Rectal smooth muscle tissue (tissue), 1 donor: ENCODE measurements around the gene PTPRA.

Experiments used
- H3K27ac ChIP-seq: one replicate; pipeline ENCODE4 v1.7.0; 2013; ENCODE audit warnings: low read depth, low read length, inconsistent platforms
- H3K27me3 ChIP-seq: one replicate; pipeline ENCODE4 v1.7.0; 2013; ENCODE audit warnings: low read length; ENCODE audit not compliant: control insufficient read depth, insufficient read depth
- H3K36me3 ChIP-seq: one replicate; pipeline ENCODE4 v1.7.0; 2013; ENCODE audit warnings: low read length; ENCODE audit not compliant: control insufficient read depth, insufficient read depth
- H3K4me1 ChIP-seq: one replicate; pipeline ENCODE4 v1.7.0; 2013; ENCODE audit warnings: low read length; ENCODE audit not compliant: control insufficient read depth, insufficient read depth
- H3K4me3 ChIP-seq: one replicate; pipeline ENCODE4 v1.7.0; 2013; ENCODE audit warnings: low read length
- H3K9ac ChIP-seq: one replicate; pipeline ENCODE4 v1.7.0; 2013; ENCODE audit warnings: low read length

PTPRA gene

GRCh38 chr20:3031524-3032147 is 158.4 kb downstream of the PTPRA start:
- Histone ChIP-seq H3K4me3 (no peak overlapping the region), H3K4me1 (no peaks in the 10 kb centered on the region), H3K9ac (no peak overlapping the region), H3K27ac (no peak overlapping the region), H3K27me3 (no peaks in the 10 kb centered on the region), H3K36me3 (peaks cover 34% of the 10 kb centered on the region)

GRCh38 chr20:3032624-3033023 is 159.3 kb downstream of the PTPRA start:
- Histone ChIP-seq H3K4me1 (no peaks in the 10 kb centered on the region), H3K27me3 (no peaks in the 10 kb centered on the region), H3K36me3 (peaks cover 33% of the 10 kb centered on the region), H3K27ac (no peak overlapping the region), H3K9ac (no peak overlapping the region), H3K4me3 (no peak overlapping the region)

- Histone ChIP-seq H3K27ac (no peak overlapping the region), H3K36me3 (peaks cover 42% of the 10 kb centered on the region), H3K9ac (no peak overlapping the region), H3K27me3 (no peaks in the 10 kb centered on the region), H3K4me3 (no peak overlapping the region), H3K4me1 (no peaks in the 10 kb centered on the region)
Measured at GRCh38 chr20:3037654-3038053, 164.4 kb downstream of the PTPRA start.

- peaks cover 42% of the 10 kb centered on the region for H3K36me3 ChIP-seq
- H3K27me3 ChIP-seq: no peaks in the 10 kb centered on the region
- H3K27ac ChIP-seq: no peak overlapping the region
- H3K9ac ChIP-seq: no peak overlapping the region
- no peak overlapping the region for H3K4me3 ChIP-seq
- no peaks in the 10 kb centered on the region for H3K4me1 ChIP-seq
Measured at GRCh38 chr20:3038454-3038853, 165.2 kb downstream of the PTPRA start.

- Histone ChIP-seq H3K4me3 (no peak overlapping the region), H3K9ac (no peak overlapping the region), H3K4me1 (no peaks in the 10 kb centered on the region), H3K27ac (no peak overlapping the region), H3K27me3 (no peaks in the 10 kb centered on the region), H3K36me3 (peaks cover 42% of the 10 kb centered on the region)
Measured at GRCh38 chr20:3039426-3039825, 166.1 kb downstream of the PTPRA start.

- H3K4me1 ChIP-seq: peaks cover 2% of the 10 kb centered on the region
- H3K9ac ChIP-seq: no peak overlapping the region
- H3K4me3 ChIP-seq: no peak overlapping the region
- no peaks in the 10 kb centered on the region for H3K27me3 ChIP-seq
- no peak overlapping the region for H3K27ac ChIP-seq
- peaks cover 38% of the 10 kb centered on the region for H3K36me3 ChIP-seq
Measured at GRCh38 chr20:3040086-3040485, 166.8 kb downstream of the PTPRA start.

GRCh38 chr20:3041854-3042409 is 168.7 kb downstream of the PTPRA start:
- H3K36me3 ChIP-seq: peaks cover 21% of the 10 kb centered on the region
- H3K9ac ChIP-seq: no peak overlapping the region
- H3K4me3 ChIP-seq: no peak overlapping the region
- H3K27ac ChIP-seq: no peak overlapping the region
- H3K4me1 ChIP-seq: peaks cover 6% of the 10 kb centered on the region
- no peaks in the 10 kb centered on the region for H3K27me3 ChIP-seq

GRCh38 chr20:3042625-3043024 is 169.3 kb downstream of the PTPRA start:
- Histone ChIP-seq H3K27me3 (no peaks in the 10 kb centered on the region), H3K36me3 (peaks cover 17% of the 10 kb centered on the region), H3K27ac (no peak overlapping the region), H3K9ac (no peak overlapping the region), H3K4me3 (no peak overlapping the region), H3K4me1 (peaks cover 7% of the 10 kb centered on the region)

- Histone ChIP-seq H3K27ac (no peak within 1 kb of the TSS), H3K9ac (no peak within 1 kb of the TSS), H3K36me3 (peaks cover 22% of the 10 kb centered on the region), H3K4me1 (peaks cover 7% of the 10 kb centered on the region), H3K4me3 (no peak within 1 kb of the TSS), H3K27me3 (no peaks in the 10 kb centered on the region)
Measured at GRCh38 chr20:3043322-3043721, 170.0 kb downstream of the PTPRA start, which contains the start of gene GNRH2. TSS of gene GNRH2 (plus strand) at chr20:3043622. CDS start at chr20:3044415, 793 bp downstream.

GRCh38 chr20:3044336-3044965 is 171.2 kb downstream of the PTPRA start:
- Histone ChIP-seq H3K9ac (no peak overlapping the region), H3K36me3 (peaks cover 20% of the 10 kb centered on the region), H3K4me1 (peaks cover 7% of the 10 kb centered on the region), H3K27me3 (no peaks in the 10 kb centered on the region), H3K27ac (no peak overlapping the region), H3K4me3 (no peak overlapping the region)

- no peaks in the 10 kb centered on the region for H3K27me3 ChIP-seq
- peak overlapping the region; percentile 73 for H3K4me3 ChIP-seq
- peak overlapping the region; percentile 53 for H3K9ac ChIP-seq
- H3K4me1 ChIP-seq: peaks cover 7% of the 10 kb centered on the region
- peaks cover 19% of the 10 kb centered on the region for H3K36me3 ChIP-seq
- H3K27ac ChIP-seq: peak overlapping the region; percentile 93
Measured at GRCh38 chr20:3045042-3045815, 171.9 kb downstream of the PTPRA start.
